AG09319 (cell line): ENCODE measurements around the gene SAFB.

Experiments
- DNase-seq: peaks from one replicate; pipeline ENCODE4 v3.0.0-alpha.2; 2010; ENCODE audit warnings: low read depth; ENCODE audit errors: extremely low read depth
- TF ChIP-seq, protein P1 (sequence below): IDR thresholded peaks from 2 replicates; pipeline ENCODE4 v1.5.1; 2011; ENCODE audit warnings: low read depth, mild to moderate bottlenecking, inconsistent platforms, low read length, moderate library complexity

Gene SAFB

DNA sequence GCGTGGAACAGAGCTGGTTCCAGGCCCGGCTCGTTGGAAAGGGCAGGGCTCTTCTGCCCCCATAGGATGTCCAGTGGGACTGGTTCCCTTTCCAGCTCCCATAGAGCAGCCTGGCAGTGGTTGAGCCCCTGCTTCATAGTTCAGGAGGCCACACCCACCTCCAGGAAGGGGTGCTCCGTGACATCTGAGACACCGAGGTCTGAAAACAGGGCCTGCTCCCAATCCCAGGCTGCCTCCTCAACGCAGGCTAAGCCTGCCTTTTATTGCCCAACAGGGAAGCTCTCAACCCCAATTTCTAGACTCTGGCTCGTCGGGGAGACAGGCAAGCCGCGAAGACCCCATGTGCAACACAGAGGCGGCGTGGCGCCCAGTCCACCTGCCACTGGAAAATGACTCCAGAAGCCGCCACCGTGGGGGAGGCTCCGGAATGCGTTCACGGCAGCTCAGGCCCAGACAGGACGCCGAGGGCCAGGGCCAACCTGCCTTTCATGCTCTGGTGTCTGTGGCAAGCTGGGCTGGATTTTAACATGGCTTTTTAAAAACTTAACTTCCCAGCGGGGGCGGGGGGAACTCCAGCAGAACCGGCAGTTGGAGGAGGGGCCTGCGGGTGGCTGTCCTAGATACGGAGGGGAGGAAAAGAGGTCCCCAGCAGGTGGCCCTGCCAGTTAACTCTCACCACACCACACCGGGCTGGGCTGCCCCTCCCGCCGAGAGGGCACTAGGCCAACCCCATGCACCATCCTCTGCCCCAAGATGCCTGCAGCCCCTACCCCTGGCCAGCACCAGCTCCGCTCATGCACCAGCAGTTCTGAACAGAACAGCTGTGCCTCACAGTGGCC lies 37.2 kb upstream of the SAFB start:
- DNase-seq: no peak
- TF ChIP-seq, protein P1, sequence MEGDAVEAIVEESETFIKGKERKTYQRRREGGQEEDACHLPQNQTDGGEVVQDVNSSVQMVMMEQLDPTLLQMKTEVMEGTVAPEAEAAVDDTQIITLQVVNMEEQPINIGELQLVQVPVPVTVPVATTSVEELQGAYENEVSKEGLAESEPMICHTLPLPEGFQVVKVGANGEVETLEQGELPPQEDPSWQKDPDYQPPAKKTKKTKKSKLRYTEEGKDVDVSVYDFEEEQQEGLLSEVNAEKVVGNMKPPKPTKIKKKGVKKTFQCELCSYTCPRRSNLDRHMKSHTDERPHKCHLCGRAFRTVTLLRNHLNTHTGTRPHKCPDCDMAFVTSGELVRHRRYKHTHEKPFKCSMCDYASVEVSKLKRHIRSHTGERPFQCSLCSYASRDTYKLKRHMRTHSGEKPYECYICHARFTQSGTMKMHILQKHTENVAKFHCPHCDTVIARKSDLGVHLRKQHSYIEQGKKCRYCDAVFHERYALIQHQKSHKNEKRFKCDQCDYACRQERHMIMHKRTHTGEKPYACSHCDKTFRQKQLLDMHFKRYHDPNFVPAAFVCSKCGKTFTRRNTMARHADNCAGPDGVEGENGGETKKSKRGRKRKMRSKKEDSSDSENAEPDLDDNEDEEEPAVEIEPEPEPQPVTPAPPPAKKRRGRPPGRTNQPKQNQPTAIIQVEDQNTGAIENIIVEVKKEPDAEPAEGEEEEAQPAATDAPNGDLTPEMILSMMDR: no peak

DNA sequence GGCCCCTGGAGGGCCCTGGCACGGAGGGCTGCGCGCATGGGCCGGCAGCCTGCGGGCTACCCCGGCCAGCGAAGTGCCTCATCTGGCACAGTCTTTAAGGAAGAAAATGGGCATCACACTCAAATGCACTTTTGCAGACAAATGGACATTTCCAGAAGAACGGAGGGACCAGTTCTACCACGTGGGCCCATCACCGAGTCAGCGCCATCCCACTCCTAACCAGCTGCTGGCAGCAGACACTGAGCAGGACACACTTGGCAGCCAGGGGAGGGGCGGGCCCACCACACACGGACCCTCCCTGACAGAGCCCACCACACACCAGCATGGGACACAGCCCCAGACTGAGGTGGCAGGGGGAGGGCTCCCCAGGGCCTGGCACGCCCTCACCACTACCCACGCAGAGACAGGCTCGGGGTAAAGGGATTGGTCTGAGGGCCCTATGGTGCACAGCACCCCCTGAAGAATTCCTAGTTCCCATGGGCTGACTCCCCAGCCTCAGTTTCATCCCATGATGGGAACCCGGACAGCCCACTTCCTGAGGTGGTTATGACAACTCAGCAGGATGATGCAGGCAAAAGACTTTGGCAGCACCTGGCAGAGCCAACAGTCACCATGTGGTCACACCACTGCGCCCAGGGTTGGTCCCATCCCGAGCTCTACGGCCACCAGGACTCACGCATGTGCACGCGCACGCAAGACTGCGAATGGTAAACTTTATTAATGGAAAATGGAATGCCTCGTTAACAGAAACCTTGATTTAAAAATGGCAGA lies 36.4 kb upstream of the SAFB start:
- DNase-seq: no peak
- TF ChIP-seq, protein P1: no peak

DNA sequence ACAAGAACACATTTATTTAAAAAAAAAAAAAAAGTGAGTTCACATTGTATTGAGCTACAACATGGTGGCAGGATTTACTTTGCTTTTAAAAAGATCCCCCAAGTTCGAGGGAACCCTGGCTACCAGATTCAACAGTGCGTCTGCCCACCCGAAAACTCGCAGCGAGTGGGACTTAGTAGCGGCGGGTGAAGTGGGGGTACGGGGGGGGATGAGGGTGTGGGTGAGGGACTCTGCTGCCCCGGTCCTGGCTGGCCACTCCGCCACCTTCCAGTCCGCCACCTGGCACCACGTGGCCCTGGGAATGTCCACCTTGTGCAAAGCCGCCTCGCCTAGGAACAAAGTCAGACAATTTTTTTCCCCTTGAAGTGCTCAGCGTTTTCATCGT lies 35.8 kb upstream of the SAFB start:
- TF ChIP-seq, protein P1: no peak
- DNase-seq: no peak

DNA sequence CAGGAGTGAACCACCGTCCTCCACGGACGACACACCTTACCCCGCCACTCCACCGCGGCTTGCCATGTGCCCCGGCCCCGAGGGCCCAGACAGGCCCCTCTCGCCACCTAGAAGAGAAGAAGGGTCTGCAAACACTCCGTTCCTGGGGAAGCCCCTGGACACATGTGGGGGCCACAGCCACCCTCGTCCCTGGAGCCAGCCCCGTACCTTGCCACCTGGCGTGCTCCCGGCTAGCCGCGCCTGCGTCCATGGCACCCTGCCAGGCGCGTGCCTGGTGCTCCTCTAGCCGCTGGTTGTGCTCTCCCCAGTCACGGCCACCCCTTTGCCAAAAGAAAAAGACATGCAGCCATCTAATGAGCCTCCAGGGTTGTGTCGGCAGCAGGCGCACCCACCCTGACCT lies 35.2 kb upstream of the SAFB start:
- TF ChIP-seq, protein P1: no peak
- no peak for DNase-seq

DNA sequence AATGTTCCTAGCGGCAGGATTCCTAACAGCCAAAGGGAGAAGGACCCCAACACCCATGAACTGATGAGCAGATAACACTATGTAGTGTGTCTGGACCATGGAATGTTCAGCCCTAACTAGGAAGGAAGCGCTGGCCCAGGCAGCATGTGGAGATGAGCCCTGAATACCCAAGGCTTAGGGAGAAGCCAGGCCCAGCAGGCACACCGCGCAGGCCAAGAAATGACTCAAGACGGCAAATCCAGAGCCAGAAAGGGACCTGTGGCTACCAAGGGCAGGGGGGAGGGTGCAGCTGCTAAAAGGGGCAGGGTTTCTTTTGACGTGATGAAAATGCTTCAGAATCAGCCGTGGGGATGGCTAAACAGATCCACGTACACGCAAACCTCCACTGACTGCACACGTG lies 34.4 kb upstream of the SAFB start:
- TF ChIP-seq, protein P1: no peak
- DNase-seq: no peak

DNA sequence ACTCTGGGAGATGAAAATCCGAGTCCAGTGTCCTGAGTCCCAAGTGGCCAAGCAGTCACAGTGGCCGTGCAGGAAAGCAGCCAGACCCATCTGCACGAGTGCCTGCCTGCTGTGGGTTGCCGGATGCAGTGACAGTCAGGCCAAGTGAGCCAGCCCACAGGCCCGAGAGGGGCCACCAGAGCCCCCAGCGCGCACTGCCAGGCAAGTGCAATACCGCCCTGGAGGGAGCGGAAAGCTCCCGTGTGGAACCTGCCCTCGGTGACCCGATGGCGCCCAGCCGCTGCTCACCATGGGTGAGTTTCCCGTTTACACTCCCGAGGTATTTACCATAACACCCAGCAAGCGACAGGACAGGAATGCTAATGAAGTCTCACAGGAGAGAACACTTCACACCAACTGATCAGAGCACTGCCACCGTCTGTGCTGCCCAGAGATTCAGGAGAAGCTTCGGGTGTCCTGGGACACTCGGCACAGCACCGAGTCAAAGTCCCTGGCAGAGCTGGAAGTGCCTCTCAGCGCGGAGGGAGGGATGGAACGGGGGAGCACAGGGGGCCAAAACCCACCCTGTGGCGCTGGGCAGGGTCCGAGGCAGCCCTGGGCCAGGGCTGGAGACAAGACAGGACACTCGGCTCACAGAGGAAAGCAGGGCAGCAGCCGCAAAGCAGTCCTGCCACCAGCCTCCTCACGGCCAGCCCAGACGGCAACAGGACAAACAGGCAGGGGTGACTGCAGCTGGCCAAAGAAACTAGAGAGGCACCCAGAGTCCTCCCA lies 33.8 kb upstream of the SAFB start:
- TF ChIP-seq, protein P1: no peak
- no peak for DNase-seq
